H1 (cell line): ENCODE results near the gene WWC1. TPM values are rescaled to one million over a fixed set of nuclear protein-coding genes. Genes with fewer than 3 reads are reported as not detected.

Experiments used
- MAFK ChIP-seq: IDR thresholded peaks from 2 replicates; pipeline ENCODE4 v1.6.1; 2012; ENCODE audit warnings: low read depth, mild to moderate bottlenecking, improper control_type of control experiment, low read length
- polyA plus RNA-seq, 7 experiments: library from polyadenylated mRNA; depleted of rRNA in 3 of 7; stranded (reverse) in 5 of 7; unstranded in 2 of 7; fragments of >200 nt in 5 of 7; fragments of 200-250 nt in 2 of 7; gene quantifications; 1 replicate in 5 of 7; 2 replicates in 1 of 7; 4 replicates in 1 of 7; pipeline versions ENCODE4 v1.2.1 to v1.2.3, GENCODE V29; 2011 to 2013; ENCODE audit warnings: missing spikeins in 2 of 7, mixed read lengths in 2 of 7
- total RNA-seq: library from RNA; stranded (reverse); fragmentation: NEBNext Ultra II Directional; extraction: Animal tissue kit (Norgen Biotek cat#: 25700); gene quantifications from 2 replicates; pipeline ENCODE4 v1.2.1, GENCODE V29; 2021

Gene WWC1
- total and polyA plus RNA-seq, 2 of the 8 experiments (the other 6 are each of a cell fraction or from before 2014, with no cell fraction given) = 16.4 to 41.1 TPM

- TF ChIP-seq MAFK = no peak
These were observed 6.6 kb upstream of the WWC1 start (continued) for GRCh38 chr5:168284809-168285208.
